GM18511 (cell line): ENCODE data around the gene ZBED6.
"Not testable (repeated sequence)": the region's sequence is repeated elsewhere in the genome, so short reads cannot be mapped to it uniquely, and the experiment has no call there.

Source experiments
- ATAC-seq: cut with Tn5 transposase; IDR thresholded peaks from one replicate; pipeline ENCODE4 v1.9.1; 2021; ENCODE audit warnings: mild to moderate bottlenecking, moderate library complexity; ENCODE audit not compliant: unreplicated experiment

Gene ZBED6

GRCh38 chr1:203795441-203796235 is at the start of gene ZBED6, which contains the start of gene ZC3H11A:
Gene ZBED6 (plus strand): TSS chr1:203795623. CDS start chr1:203797523, 1,900 bp downstream.
Gene ZC3H11A (plus strand): TSS chr1:203795623. CDS start chr1:203817071, 21,448 bp downstream.
- peak; percentile 98 for ATAC-seq

GRCh38 chr1:203746281-203746680 is 49.1 kb upstream of the ZBED6 start:
- ATAC-seq, result no peak

GRCh38 chr1:203751051-203751450 is 44.4 kb upstream of the ZBED6 start:
- ATAC-seq, result no peak

GRCh38 chr1:203751618-203752361 is 43.6 kb upstream of the ZBED6 start:
- ATAC-seq, result not testable (repeated sequence)

- peak; percentile 60 for ATAC-seq
Observed at GRCh38 chr1:203754455-203754864, 41.0 kb upstream of the ZBED6 start.

- no peak for ATAC-seq
Observed at GRCh38 chr1:203756036-203756435, 39.4 kb upstream of the ZBED6 start.

- not testable (repeated sequence) for ATAC-seq
Observed at GRCh38 chr1:203758749-203759148, 36.7 kb upstream of the ZBED6 start.

GRCh38 chr1:203760506-203760905 is 34.9 kb upstream of the ZBED6 start:
- ATAC-seq, result no peak

GRCh38 chr1:203761958-203762357 is 33.5 kb upstream of the ZBED6 start:
- ATAC-seq, result not testable (repeated sequence)

- no peak for ATAC-seq
Observed at GRCh38 chr1:203763505-203763904, 31.9 kb upstream of the ZBED6 start.

GRCh38 chr1:203764105-203765028 is 31.1 kb upstream of the ZBED6 start:
- no peak for ATAC-seq

- ATAC-seq, result peak; percentile 52
Observed at GRCh38 chr1:203765029-203765837, 30.2 kb upstream of the ZBED6 start, which contains the start of gene LAX1. Gene LAX1 (plus strand): TSS chr1:203765183. CDS start chr1:203765566, 383 bp downstream.

- no peak for ATAC-seq
Observed at GRCh38 chr1:203768256-203768655, 27.2 kb upstream of the ZBED6 start.

GRCh38 chr1:203769505-203770343 is 25.7 kb upstream of the ZBED6 start:
- ATAC-seq, result no peak

- no peak for ATAC-seq
Observed at GRCh38 chr1:203771901-203772301, 23.5 kb upstream of the ZBED6 start.

GRCh38 chr1:203772836-203773235 is 22.6 kb upstream of the ZBED6 start:
- ATAC-seq, result no peak

- ATAC-seq, result no peak
Observed at GRCh38 chr1:203776636-203777035, 18.8 kb upstream of the ZBED6 start.

- ATAC-seq, result no peak
Observed at GRCh38 chr1:203777596-203777995, 17.8 kb upstream of the ZBED6 start.

- no peak for ATAC-seq
Observed at GRCh38 chr1:203778146-203778545, 17.3 kb upstream of the ZBED6 start.
